GM12891 (cell line): Measurements from ENCODE around the gene TMTC1.

Source experiments
- POLR2A ChIP-seq: IDR thresholded peaks from 2 replicates; pipeline ENCODE4 v1.6.1; 2011; ENCODE audit warnings: low read depth, low read length, control low read depth
- POLR2AphosphoS5 ChIP-seq: IDR thresholded peaks from 2 replicates; pipeline ENCODE4 v1.6.1; 2011; ENCODE audit warnings: low read depth, low read length, control low read depth
- POU2F2 ChIP-seq: IDR thresholded peaks from 2 replicates; pipeline ENCODE4 v1.6.1; 2011; ENCODE audit warnings: low read depth, mild to moderate bottlenecking, control low read depth, low read length, moderate library complexity
- TAF1 ChIP-seq: IDR thresholded peaks from 2 replicates; pipeline ENCODE4 v1.6.1; 2011; ENCODE audit warnings: low read depth, low read length, control low read depth

DNA sequence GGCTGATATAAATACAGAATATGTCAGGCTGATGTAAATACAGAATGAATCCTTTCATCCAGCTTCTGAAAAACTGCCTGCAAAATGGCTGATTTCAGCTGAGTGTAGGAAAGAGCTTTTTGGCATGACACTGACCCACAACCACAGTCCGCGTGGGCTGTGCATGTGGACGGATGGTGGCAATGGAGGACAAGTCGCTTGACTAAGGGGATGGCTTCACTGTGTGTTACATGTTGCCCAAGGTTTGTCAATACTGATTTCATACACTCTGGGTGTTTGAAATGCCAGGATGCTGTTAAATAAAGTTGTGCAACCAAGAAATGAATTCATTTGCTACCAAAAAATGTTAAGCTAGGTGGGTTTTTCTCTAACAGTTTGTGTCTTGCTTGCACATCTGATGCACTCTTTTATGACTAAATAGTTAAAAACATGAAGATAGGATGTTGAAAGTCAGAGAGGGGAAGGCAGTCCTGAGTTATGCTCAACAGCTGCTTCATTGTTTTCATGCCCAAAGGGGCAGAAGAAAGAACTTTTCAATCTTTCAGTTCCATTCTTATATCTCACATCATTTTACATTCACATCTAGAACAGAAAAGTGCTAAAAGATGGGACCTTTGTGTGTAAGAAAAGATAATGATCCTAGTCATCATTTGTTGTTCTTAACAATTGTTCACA, 249.8 kb downstream of the TMTC1 start:
- no peak for TF ChIP-seq POLR2AphosphoS5
- no peak for TF ChIP-seq POLR2A
- no peak for TF ChIP-seq TAF1
- no peak for TF ChIP-seq POU2F2
